B cell (primary cell): Measurements from ENCODE around the gene MED27. TPM values are rescaled to one million over a fixed set of nuclear protein-coding genes. Genes with fewer than 3 reads are reported as not detected.

ENCODE experiments used
- ATAC-seq: fragments of 200-7000 bp; cut with Tn5 transposase; one replicate; pipeline ENCODE4 v1.10.0; 2021; ENCODE audit warnings: low read depth, mild to moderate bottlenecking, moderate number of reproducible peaks, moderate library complexity
- CTCF ChIA-PET: fragments of 350-600 bp; sonication (Branson Sonifier 250); formaldehyde crosslinking; loops from one replicate; lab custom pipeline; 2021; ENCODE audit warnings: antibody characterized with exemption, inconsistent platforms; lab: Charles Lee
- POLR2A ChIA-PET: fragments of 350-600 bp; sonication (Branson Sonifier 250); formaldehyde crosslinking; loops from one replicate; lab custom pipeline; 2021; ENCODE audit warnings: antibody characterized with exemption; lab: Charles Lee
- DNase-seq: peaks from one replicate; pipeline ENCODE4 v3.0.0; 2013
- H2AFZ ChIP-seq: 2 replicates; pipeline ENCODE4 v1.6.1; 2012; ENCODE audit warnings: mild to moderate bottlenecking, low read depth, low read length; ENCODE audit not compliant: insufficient read depth, poor library complexity, severe bottlenecking
- H3K27ac ChIP-seq, 2 donors: 1 replicate in 1 of 2; 2 replicates in 1 of 2; pipeline ENCODE4 v1.5.1; 2012 to 2013; ENCODE audit warnings: low read length in 2 of 2, mild to moderate bottlenecking in 2 of 2, moderate library complexity in 1 of 2
- H3K27me3 ChIP-seq, 4 experiments: fragments of 200-600 bp in 1 of 4; sonication (generic) in 1 of 4; replicated peaks in 1 of 4; 1 replicate in 2 of 4; 2 replicates in 2 of 4; pipeline versions ENCODE4 v1.6.1 to v1.7.0; 2013 to 2016; ENCODE audit warnings: low read length in 3 of 4, mild to moderate bottlenecking in 2 of 4, mixed read lengths in 1 of 4, moderate library complexity in 1 of 4; ENCODE audit not compliant: insufficient read depth in 4 of 4, control insufficient read depth in 3 of 4; ENCODE audit errors: control extremely low read depth in 1 of 4
- H3K36me3 ChIP-seq, 2 experiments: replicated peaks in 1 of 2; 1 replicate in 1 of 2; 2 replicates in 1 of 2; pipeline versions ENCODE4 v1.6.1 to v1.7.1; 2013; ENCODE audit warnings: low read length in 1 of 2; ENCODE audit not compliant: insufficient read depth in 2 of 2, control insufficient read depth in 1 of 2; ENCODE audit errors: control extremely low read depth in 1 of 2, extremely low read depth in 1 of 2
- H3K4me1 ChIP-seq, 2 donors: fragments of 200-600 bp in 1 of 2; sonication (generic) in 1 of 2; 1 replicate in 1 of 2; 2 replicates in 1 of 2; pipeline versions ENCODE4 v1.5.1 to v1.6.1; 2013 to 2017; ENCODE audit warnings: low read length in 2 of 2; ENCODE audit not compliant: control insufficient read depth in 2 of 2, insufficient read depth in 2 of 2
- H3K4me2 ChIP-seq: replicated peaks from 2 replicates; pipeline ENCODE3; 2012; ENCODE audit warnings: mild to moderate bottlenecking, low read depth, low read length; ENCODE audit not compliant: poor library complexity, severe bottlenecking
- H3K4me3 ChIP-seq, 5 experiments: fragments of 200-600 bp in 1 of 5; sonication (generic) in 1 of 5; 1 replicate in 3 of 5; 2 replicates in 2 of 5; pipeline versions ENCODE4 v1.5.1 to v1.7.0; 2011 to 2016; ENCODE audit warnings: low read length in 4 of 5, mild to moderate bottlenecking in 4 of 5, low read depth in 2 of 5, control low read depth in 1 of 5, moderate library complexity in 1 of 5; ENCODE audit not compliant: insufficient read depth in 1 of 5; ENCODE audit errors: control extremely low read depth in 1 of 5, extremely low read depth in 1 of 5
- H3K79me2 ChIP-seq: fragments of 200-600 bp; sonication (generic); one replicate; pipeline ENCODE4 v1.6.0; 2016; ENCODE audit warnings: low read length; ENCODE audit not compliant: control insufficient read depth, insufficient read depth
- H3K9ac ChIP-seq: fragments of 200-600 bp; sonication (generic); 2 replicates; pipeline ENCODE4 v1.6.1; 2017; ENCODE audit warnings: mild to moderate bottlenecking, low read length, moderate library complexity
- H3K9me3 ChIP-seq, 3 donors: one replicate each; pipeline versions ENCODE4 v1.6.1 to v1.7.1; 2013; ENCODE audit warnings: low read length in 2 of 3; ENCODE audit not compliant: control insufficient read depth in 2 of 3, insufficient read depth in 1 of 3; ENCODE audit errors: control extremely low read depth in 1 of 3
- H4K20me1 ChIP-seq: 2 replicates; pipeline ENCODE4 v1.6.0; 2012; ENCODE audit warnings: mild to moderate bottlenecking, low read length; ENCODE audit not compliant: insufficient read depth, control insufficient read depth, poor library complexity, severe bottlenecking
- H3K27ac Mint-ChIP-seq: one replicate; pipeline ENCODE4 v1.8.0; 2021; ENCODE audit warnings: mixed read lengths
- H3K27me3 Mint-ChIP-seq: one replicate; pipeline ENCODE4 v1.8.0; 2021; ENCODE audit warnings: mixed read lengths
- H3K4me1 Mint-ChIP-seq: one replicate; pipeline ENCODE4 v1.8.0; 2021; ENCODE audit warnings: mixed read lengths
- H3K4me3 Mint-ChIP-seq: one replicate; pipeline ENCODE4 v1.8.0; 2021; ENCODE audit warnings: mixed read lengths
- H3K9me3 Mint-ChIP-seq: one replicate; pipeline ENCODE4 v1.8.0; 2022; ENCODE audit warnings: mixed read lengths; ENCODE audit not compliant: insufficient read depth
- CTCF ChIP-seq: fragments of 200-600 bp; IDR thresholded peaks from one replicate; pipeline ENCODE4 v1.8.0; 2022; ENCODE audit warnings: antibody characterized with exemption, mild to moderate bottlenecking
- EZH2 ChIP-seq: IDR thresholded peaks from 2 replicates; pipeline ENCODE4 v1.6.1; 2012; ENCODE audit warnings: borderline replicate concordance, low read depth, mild to moderate bottlenecking, moderate library complexity, low read length; ENCODE audit not compliant: insufficient read depth, poor library complexity, severe bottlenecking
- WGBS: methylation state at CpG from one replicate; pipeline ENCODE4 v1.1.5; 2013; ENCODE audit warnings: missing lambda C conversion rate; ENCODE audit not compliant: insufficient coverage; 5-methylcytosine and 5-hydroxymethylcytosine counted together
- intact Hi-C: fragments of 100-400 bp; cut with micrococcal nuclease; formaldehyde crosslinking; loops from one replicate; pipeline ENCODE4 v1.10.0; 2022
- polyA plus RNA-seq: library from polyadenylated mRNA; depleted of rRNA; stranded (reverse); fragments of >200 nt; gene quantifications from 2 replicates; pipeline ENCODE4 v1.2.3, GENCODE V29; 2012
- total RNA-seq, 2 donors: library from RNA; stranded (reverse); fragments of 120-200 nt in 1 of 2; gene quantifications; 1 replicate in 1 of 2; 2 replicates in 1 of 2; pipeline versions ENCODE4 v1.2.3 to v1.2.4, GENCODE V29; 2013 to 2022

The MED27 gene
- total and polyA plus RNA-seq, 2 donors (not counting 1 experiment from before 2014, with no cell fraction given) = 17.4 to 17.7 TPM

GRCh38 chr9:131833083-131833482 is 246.6 kb downstream of the MED27 start:
- no peak for TF ChIP-seq CTCF
- no peak for TF ChIP-seq EZH2
- Histone ChIP-seq H4K20me1 (no peaks in the 10 kb centered on the region), H3K79me2 (no peaks in the 10 kb centered on the region), H3K36me3 (no peaks in the 10 kb centered on the region), H3K27me3 (peaks cover 0 to 11% (median 0%) of the 10 kb centered on the region in 4 experiments), H3K4me1 (no peaks in the 10 kb centered on the region), H2AFZ (no peak overlapping the region), H3K4me3 (no peak overlapping the region), H3K27ac (no peak overlapping the region), H3K9ac (no peak overlapping the region), H3K9me3 (peaks cover 0 to 37% (median 12%) of the 10 kb centered on the region in 3 donors), H3K4me2 (no peak overlapping the region)
- intact Hi-C loops = no loop called here
- H3K4me3 Mint-ChIP-seq = no peak overlapping the region
- peaks cover 18% of the 10 kb centered on the region for H3K27me3 Mint-ChIP-seq
- ChIA-PET CTCF (no interaction called here), POLR2A (no interaction called here)
- peaks cover 4% of the 10 kb centered on the region for H3K9me3 Mint-ChIP-seq
- DNase-seq (no peak), ATAC-seq (no peak)
- H3K27ac Mint-ChIP-seq = no peak overlapping the region
- H3K4me1 Mint-ChIP-seq = no peaks in the 10 kb centered on the region
- WGBS = 55% methylated on average over 4 of the region's 4 CpGs

DNA sequence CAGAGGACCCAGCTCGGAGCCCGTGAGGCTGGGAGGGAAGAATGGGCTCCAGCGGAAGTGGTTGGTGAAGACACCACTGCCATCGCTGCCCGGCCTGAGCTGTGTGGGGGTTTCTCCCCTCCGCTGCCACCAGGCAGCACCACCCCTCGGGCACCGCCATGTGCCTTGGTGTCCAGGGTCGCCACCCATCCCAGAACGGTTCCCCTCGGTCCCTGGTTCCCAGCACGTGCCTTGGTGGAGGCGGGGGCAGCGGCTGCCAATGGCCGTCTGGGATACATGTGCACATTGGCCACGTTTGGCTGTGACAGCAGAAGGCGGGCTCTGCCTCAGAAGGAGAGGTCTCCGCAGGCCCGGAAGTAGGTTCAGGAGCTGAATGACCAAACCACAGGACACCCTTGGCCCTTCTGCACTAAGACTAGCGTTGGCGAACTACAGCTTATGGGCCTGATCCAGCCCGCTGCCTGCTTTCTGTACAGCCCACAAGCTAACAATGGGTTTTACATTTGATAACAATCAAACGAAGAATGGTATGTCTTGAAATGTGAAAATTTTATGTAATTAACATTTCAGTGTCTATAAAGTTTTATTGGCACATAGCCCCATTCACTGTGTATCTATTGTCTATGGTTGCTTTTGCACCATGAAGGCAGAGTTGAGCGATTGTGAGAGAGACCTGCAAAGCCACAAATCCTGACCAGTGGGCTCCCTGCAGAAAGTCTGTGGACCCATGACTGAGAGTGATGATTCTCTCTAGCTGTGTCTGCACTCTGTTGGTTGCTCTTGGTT is 248.1 kb downstream of the MED27 start:
- H3K79me2 ChIP-seq = no peaks in the 10 kb centered on the region
- Mint-ChIP-seq H3K27ac (no peak overlapping the region), H3K9me3 (peaks cover 4% of the 10 kb centered on the region), H3K4me3 (no peak overlapping the region), H3K27me3 (peaks cover 20% of the 10 kb centered on the region), H3K4me1 (no peaks in the 10 kb centered on the region)
- intact Hi-C loops = no loop called here
- DNase-seq = no peak
- no peak overlapping the region for H3K27ac ChIP-seq
- no peak overlapping the region for H3K4me3 ChIP-seq
- ChIA-PET POLR2A (no interaction called here), CTCF (no interaction called here)
- no peaks in the 10 kb centered on the region for H3K4me1 ChIP-seq
- H3K36me3 ChIP-seq = no peaks in the 10 kb centered on the region
- TF ChIP-seq CTCF (no peak), EZH2 (no peak)
- 90% methylated on average over 20 of the region's 24 CpGs for WGBS
- peaks cover 0 to 11% (median 0%) of the 10 kb centered on the region in 4 experiments for H3K27me3 ChIP-seq
- no peak overlapping the region for H2AFZ ChIP-seq
- no peaks in the 10 kb centered on the region for H4K20me1 ChIP-seq
- no peak overlapping the region for H3K4me2 ChIP-seq
- no peak overlapping the region for H3K9ac ChIP-seq
- peaks cover 0 to 36% (median 12%) of the 10 kb centered on the region in 3 donors for H3K9me3 ChIP-seq
- no peak for ATAC-seq
